Muscle of leg (tissue), 11 donors: ENCODE measurements around the gene TMC3. TPM values are rescaled to one million over a fixed set of nuclear protein-coding genes. Genes with fewer than 3 reads are reported as not detected.
A peak's percentile ranks its signal among the peaks of the same experiment; 100 is the strongest.

Experiments
- DNase-seq: peaks from one replicate; pipeline ENCODE4 v3.0.0; 2013
- H3K27ac ChIP-seq: one replicate; pipeline ENCODE4 v1.5.1; 2013; ENCODE audit warnings: mild to moderate bottlenecking, low read length, control low read depth
- H3K27me3 ChIP-seq: one replicate; pipeline ENCODE4 v1.6.1; 2013; ENCODE audit warnings: low read length; ENCODE audit not compliant: control insufficient read depth, insufficient read depth
- H3K36me3 ChIP-seq: one replicate; pipeline ENCODE4 v1.6.1; 2013; ENCODE audit warnings: low read length; ENCODE audit not compliant: control insufficient read depth, insufficient read depth
- H3K4me1 ChIP-seq: one replicate; pipeline ENCODE4 v1.6.1; 2013; ENCODE audit warnings: low read length; ENCODE audit not compliant: control insufficient read depth, insufficient read depth
- H3K4me3 ChIP-seq: one replicate; pipeline ENCODE4 v1.5.1; 2013; ENCODE audit warnings: low read length, control low read depth
- H3K9me3 ChIP-seq: replicated peaks from 2 replicates; pipeline ENCODE4 v1.6.1; 2013; ENCODE audit warnings: low read depth, low read length; ENCODE audit not compliant: control insufficient read depth
- WGBS: methylation state at CpG from one replicate; pipeline ENCODE4 v1.1.5; 2013; ENCODE audit warnings: missing lambda C conversion rate; ENCODE audit not compliant: insufficient coverage; 5-methylcytosine and 5-hydroxymethylcytosine counted together
- polyA plus RNA-seq, 8 donors: library from polyadenylated mRNA; unstranded; fragments of 120-200 nt; gene quantifications; one replicate each; pipeline versions ENCODE4 v1.2.1 to v1.2.3, GENCODE V29; 2013; ENCODE audit warnings: inconsistent platforms in 1 of 8, low replicate concordance in 1 of 8; ENCODE audit not compliant: insufficient read length in 8 of 8, insufficient read depth in 1 of 8
- total RNA-seq: library from RNA; stranded (reverse); fragments of 120-200 nt; gene quantifications from one replicate; pipeline ENCODE4 v1.2.4, GENCODE V29; 2013

The TMC3 gene
- total and polyA plus RNA-seq, 9 donors, result 0.04 to 0.25 (median 0.06) TPM; not detected in 2

GRCh38 chr15:81297147-81297572 is 76.9 kb downstream of the TMC3 start:
- no peak for DNase-seq
- H3K4me3 ChIP-seq, result peak overlapping the region; percentile 31
- WGBS, result 29% methylated on average over 1 of the region's 3 CpGs
- H3K9me3 ChIP-seq, result no peaks in the 10 kb centered on the region
- no peaks in the 10 kb centered on the region for H3K36me3 ChIP-seq
- H3K27ac ChIP-seq, result peak overlapping the region; percentile 52
- peaks cover 23% of the 10 kb centered on the region for H3K4me1 ChIP-seq
- peaks cover 2% of the 10 kb centered on the region for H3K27me3 ChIP-seq

GRCh38 chr15:81296673-81297072 is 77.3 kb downstream of the TMC3 start:
- DNase-seq, result peak; percentile 79
- 73% methylated on average over 11 of the region's 11 CpGs for WGBS
- Histone ChIP-seq H3K4me3 (peak overlapping the region; percentile 31), H3K36me3 (no peaks in the 10 kb centered on the region), H3K27ac (peak overlapping the region; percentile 74), H3K4me1 (peaks cover 23% of the 10 kb centered on the region), H3K27me3 (peaks cover 2% of the 10 kb centered on the region), H3K9me3 (no peaks in the 10 kb centered on the region)

- no peak for DNase-seq
- peaks cover 23% of the 10 kb centered on the region for H3K4me1 ChIP-seq
- no peaks in the 10 kb centered on the region for H3K9me3 ChIP-seq
- WGBS, result no CpG with 5 or more reads among the region's 2 CpGs
- H3K4me3 ChIP-seq, result no peak overlapping the region
- no peaks in the 10 kb centered on the region for H3K36me3 ChIP-seq
- peaks cover 2% of the 10 kb centered on the region for H3K27me3 ChIP-seq
- peak overlapping the region; percentile 74 for H3K27ac ChIP-seq
These were observed 77.8 kb downstream of the TMC3 start for GRCh38 chr15:81296186-81296585.

GRCh38 chr15:81295486-81296121 is 78.4 kb downstream of the TMC3 start:
- H3K27ac ChIP-seq, result peak overlapping the region; percentile 74
- no peaks in the 10 kb centered on the region for H3K36me3 ChIP-seq
- H3K4me3 ChIP-seq, result no peak overlapping the region
- 0% methylated on average over 1 of the region's 5 CpGs for WGBS
- peaks cover 23% of the 10 kb centered on the region for H3K4me1 ChIP-seq
- no peaks in the 10 kb centered on the region for H3K9me3 ChIP-seq
- H3K27me3 ChIP-seq, result peaks cover 2% of the 10 kb centered on the region
- peak; percentile 58 for DNase-seq

- H3K4me3 ChIP-seq, result no peak overlapping the region
- H3K4me1 ChIP-seq, result peaks cover 23% of the 10 kb centered on the region
- no peaks in the 10 kb centered on the region for H3K36me3 ChIP-seq
- H3K27me3 ChIP-seq, result peaks cover 2% of the 10 kb centered on the region
- DNase-seq, result no peak
- WGBS, result 40% methylated on average over 5 of the region's 6 CpGs
- H3K9me3 ChIP-seq, result no peaks in the 10 kb centered on the region
- peak overlapping the region; percentile 67 for H3K27ac ChIP-seq
These were observed 79.5 kb downstream of the TMC3 start for GRCh38 chr15:81294516-81294880.

GRCh38 chr15:81293728-81294515 is 80.1 kb downstream of the TMC3 start:
- H3K9me3 ChIP-seq, result no peaks in the 10 kb centered on the region
- H3K27ac ChIP-seq, result peak overlapping the region; percentile 67
- H3K27me3 ChIP-seq, result peaks cover 2% of the 10 kb centered on the region
- no peak overlapping the region for H3K4me3 ChIP-seq
- 45% methylated on average over 3 of the region's 9 CpGs for WGBS
- H3K4me1 ChIP-seq, result peaks cover 23% of the 10 kb centered on the region
- DNase-seq, result peak; percentile 59
- no peaks in the 10 kb centered on the region for H3K36me3 ChIP-seq

GRCh38 chr15:81292523-81293001 is 81.5 kb downstream of the TMC3 start:
- Histone ChIP-seq H3K4me3 (no peak overlapping the region), H3K27ac (no peak overlapping the region), H3K27me3 (peaks cover 2% of the 10 kb centered on the region), H3K4me1 (peaks cover 23% of the 10 kb centered on the region), H3K9me3 (no peaks in the 10 kb centered on the region), H3K36me3 (no peaks in the 10 kb centered on the region)
- WGBS, result 84% methylated on average over 7 of the region's 12 CpGs
- DNase-seq, result peak; percentile 22

- Histone ChIP-seq H3K9me3 (no peaks in the 10 kb centered on the region), H3K27me3 (peaks cover 2% of the 10 kb centered on the region), H3K4me3 (no peak overlapping the region), H3K4me1 (peaks cover 23% of the 10 kb centered on the region), H3K36me3 (no peaks in the 10 kb centered on the region), H3K27ac (no peak overlapping the region)
- WGBS, result 69% methylated on average over 5 of the region's 5 CpGs
- DNase-seq, result no peak
These were observed 82.0 kb downstream of the TMC3 start for GRCh38 chr15:81291916-81292522.

GRCh38 chr15:81289910-81290309 is 84.1 kb downstream of the TMC3 start:
- Histone ChIP-seq H3K4me3 (no peak overlapping the region), H3K27ac (no peak overlapping the region), H3K4me1 (peaks cover 13% of the 10 kb centered on the region), H3K27me3 (peaks cover 2% of the 10 kb centered on the region), H3K36me3 (no peaks in the 10 kb centered on the region), H3K9me3 (no peaks in the 10 kb centered on the region)
- 94% methylated on average over 3 of the region's 4 CpGs for WGBS
- no peak for DNase-seq

GRCh38 chr15:81288616-81289015 is 85.4 kb downstream of the TMC3 start:
- Histone ChIP-seq H3K27ac (no peak overlapping the region), H3K27me3 (no peaks in the 10 kb centered on the region), H3K4me3 (no peak overlapping the region), H3K9me3 (no peaks in the 10 kb centered on the region), H3K36me3 (no peaks in the 10 kb centered on the region), H3K4me1 (peaks cover 3% of the 10 kb centered on the region)
- DNase-seq, result no peak
- no CpG with 5 or more reads among the region's 8 CpGs for WGBS
